NB4 (cell line): Measurements from ENCODE around the gene HYLS1.

Source experiments
- MAX ChIP-seq: IDR thresholded peaks from 2 replicates; pipeline ENCODE4 v1.6.1; 2011; ENCODE audit warnings: low read depth, low read length
- MYC ChIP-seq: IDR thresholded peaks from 2 replicates; pipeline ENCODE4 v1.6.1; 2011; ENCODE audit warnings: low read depth, low read length
- POLR2A ChIP-seq: IDR thresholded peaks from 2 replicates; pipeline ENCODE4 v1.6.1; 2011; ENCODE audit warnings: mild to moderate bottlenecking; ENCODE audit not compliant: insufficient read length; ENCODE audit errors: extremely low read depth
- TF ChIP-seq, protein P1 (sequence below): IDR thresholded peaks from one replicate; pipeline ENCODE4 v1.5.1; 2012; ENCODE audit warnings: low read depth, low read length

DNA sequence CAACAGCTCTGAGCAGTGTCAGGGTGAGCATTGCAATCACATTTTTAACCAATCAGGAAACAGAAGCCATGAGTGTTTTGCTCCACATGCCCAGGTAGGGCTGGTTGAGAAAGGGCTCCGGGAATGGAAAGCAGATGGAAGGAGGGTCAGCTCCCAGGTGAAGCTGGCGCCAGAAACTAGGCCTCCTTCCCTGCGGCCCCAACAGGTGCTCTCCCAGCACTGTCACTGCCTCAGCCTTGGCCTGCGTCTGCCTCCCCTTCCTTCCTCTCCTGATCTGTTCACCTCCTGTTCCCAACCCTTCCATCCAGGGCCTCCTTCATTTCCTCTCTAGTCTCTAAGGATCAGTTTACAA lies 53.8 kb downstream of the HYLS1 start:
- TF ChIP-seq MYC (no peak), POLR2A (no peak), MAX (no peak)
- TF ChIP-seq, protein P1, sequence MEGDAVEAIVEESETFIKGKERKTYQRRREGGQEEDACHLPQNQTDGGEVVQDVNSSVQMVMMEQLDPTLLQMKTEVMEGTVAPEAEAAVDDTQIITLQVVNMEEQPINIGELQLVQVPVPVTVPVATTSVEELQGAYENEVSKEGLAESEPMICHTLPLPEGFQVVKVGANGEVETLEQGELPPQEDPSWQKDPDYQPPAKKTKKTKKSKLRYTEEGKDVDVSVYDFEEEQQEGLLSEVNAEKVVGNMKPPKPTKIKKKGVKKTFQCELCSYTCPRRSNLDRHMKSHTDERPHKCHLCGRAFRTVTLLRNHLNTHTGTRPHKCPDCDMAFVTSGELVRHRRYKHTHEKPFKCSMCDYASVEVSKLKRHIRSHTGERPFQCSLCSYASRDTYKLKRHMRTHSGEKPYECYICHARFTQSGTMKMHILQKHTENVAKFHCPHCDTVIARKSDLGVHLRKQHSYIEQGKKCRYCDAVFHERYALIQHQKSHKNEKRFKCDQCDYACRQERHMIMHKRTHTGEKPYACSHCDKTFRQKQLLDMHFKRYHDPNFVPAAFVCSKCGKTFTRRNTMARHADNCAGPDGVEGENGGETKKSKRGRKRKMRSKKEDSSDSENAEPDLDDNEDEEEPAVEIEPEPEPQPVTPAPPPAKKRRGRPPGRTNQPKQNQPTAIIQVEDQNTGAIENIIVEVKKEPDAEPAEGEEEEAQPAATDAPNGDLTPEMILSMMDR, result no peak
